GM23338 (cell line): ENCODE measurements around the gene FBXW11. TPM values are rescaled to one million over a fixed set of nuclear protein-coding genes. Genes with fewer than 3 reads are reported as not detected.
"Not testable (repeated sequence)": the region's sequence is repeated elsewhere in the genome, so short reads cannot be mapped to it uniquely, and the experiment has no call there.

Experiments used
- ATAC-seq: fragments of 200-7000 bp; cut with Tn5 transposase; 3 replicates; pipeline ENCODE4 v1.9.1; 2020
- DNase-seq: peaks from one replicate; pipeline ENCODE4 v3.0.0-alpha.2; 2015; ENCODE audit warnings: low spot score
- H2AFZ ChIP-seq: fragments of 200-600 bp; sonication (generic); 2 replicates; pipeline ENCODE4 v1.8.0; 2016; ENCODE audit warnings: antibody characterized with exemption, mild to moderate bottlenecking, moderate library complexity
- H3F3A ChIP-seq: fragments of 200-600 bp; sonication (generic); replicated peaks from 2 replicates; pipeline ENCODE4 v1.8.0; 2017; ENCODE audit warnings: antibody characterized with exemption, mixed run types, low read depth
- H3K27ac ChIP-seq: fragments of 200-600 bp; sonication (generic); 2 replicates; pipeline ENCODE4 v1.6.1; 2016; ENCODE audit warnings: low read depth
- H3K27me3 ChIP-seq: fragments of 200-600 bp; sonication (generic); 2 replicates; pipeline ENCODE4 v1.8.0; 2016; ENCODE audit warnings: mild to moderate bottlenecking, mixed run types, moderate library complexity; ENCODE audit not compliant: insufficient read depth
- H3K36me3 ChIP-seq: fragments of 200-600 bp; sonication (generic); 2 replicates; pipeline ENCODE4 v1.8.0; 2016; ENCODE audit warnings: mild to moderate bottlenecking; ENCODE audit not compliant: insufficient read depth
- H3K4me1 ChIP-seq: fragments of 200-600 bp; sonication (generic); 2 replicates; pipeline ENCODE4 v1.8.0; 2016; ENCODE audit warnings: mild to moderate bottlenecking, moderate library complexity; ENCODE audit not compliant: insufficient read depth
- H3K4me2 ChIP-seq: fragments of 200-600 bp; sonication (generic); 2 replicates; pipeline ENCODE4 v1.7.1; 2017; ENCODE audit warnings: mixed run types
- H3K4me3 ChIP-seq: fragments of 200-600 bp; sonication (generic); 2 replicates; pipeline ENCODE4 v1.6.1; 2016; ENCODE audit warnings: mixed run types
- H3K79me2 ChIP-seq: fragments of 200-600 bp; sonication (generic); replicated peaks from 2 replicates; pipeline ENCODE4 v1.8.0; 2017; ENCODE audit warnings: mild to moderate bottlenecking; ENCODE audit not compliant: insufficient read depth
- H3K9me2 ChIP-seq: fragments of 200-600 bp; sonication (generic); 2 replicates; pipeline ENCODE4 v1.8.0; 2017; ENCODE audit not compliant: insufficient read depth
- H4K20me1 ChIP-seq: fragments of 200-600 bp; sonication (generic); replicated peaks from 2 replicates; pipeline ENCODE4 v1.8.0; 2017; ENCODE audit warnings: mild to moderate bottlenecking; ENCODE audit not compliant: insufficient read depth
- H3K27ac Mint-ChIP-seq: 2 replicates; pipeline ENCODE4 v1.8.0; 2020; ENCODE audit warnings: inconsistent platforms, mild to moderate bottlenecking, moderate library complexity, mixed read lengths
- H3K27me3 Mint-ChIP-seq: 3 replicates; pipeline ENCODE4 v1.8.0; 2022; ENCODE audit warnings: low read depth, mild to moderate bottlenecking, moderate library complexity, mixed read lengths, inconsistent platforms; ENCODE audit not compliant: insufficient read depth, poor library complexity
- H3K36me3 Mint-ChIP-seq: 3 replicates; pipeline ENCODE4 v1.8.0; 2021; ENCODE audit warnings: low read depth, mild to moderate bottlenecking, inconsistent platforms, moderate library complexity, mixed read lengths
- H3K4me1 Mint-ChIP-seq: 3 replicates; pipeline ENCODE4 v1.8.0; 2020; ENCODE audit warnings: mild to moderate bottlenecking, inconsistent platforms, mixed read lengths
- H3K4me3 Mint-ChIP-seq: 3 replicates; pipeline ENCODE4 v1.8.0; 2021; ENCODE audit warnings: moderate library complexity, mild to moderate bottlenecking, inconsistent platforms, mixed read lengths
- H3K9me3 Mint-ChIP-seq: 3 replicates; pipeline ENCODE4 v1.8.0; 2020; ENCODE audit warnings: moderate library complexity, mild to moderate bottlenecking, inconsistent platforms, mixed read lengths
- CREB1 ChIP-seq: fragments of 250-450 bp; sonication (Bioruptor Pico); IDR thresholded peaks from 2 replicates; pipeline ENCODE4 v1.5.0; 2020; ENCODE audit warnings: low read depth, mild to moderate bottlenecking, moderate library complexity
- EZH2 ChIP-seq: fragments of 200-600 bp; sonication (generic); IDR thresholded peaks from one replicate; pipeline ENCODE4 v1.8.0; 2017; ENCODE audit warnings: antibody characterized with exemption, mild to moderate bottlenecking, low read depth; ENCODE audit not compliant: unreplicated experiment
- EZH2phosphoT487 ChIP-seq: fragments of 200-600 bp; sonication (generic); IDR thresholded peaks from one replicate; pipeline ENCODE4 v1.8.1; 2018; ENCODE audit warnings: antibody characterized with exemption; ENCODE audit not compliant: unreplicated experiment
- JUNB ChIP-seq: IDR thresholded peaks from one replicate; pipeline ENCODE4 v1.6.1; 2016; ENCODE audit warnings: antibody characterized with exemption; ENCODE audit not compliant: unreplicated experiment
- NANOG ChIP-seq: IDR thresholded peaks from 2 replicates; pipeline ENCODE4 v1.6.1; 2016; ENCODE audit warnings: antibody characterized with exemption, borderline replicate concordance
- POLR2AphosphoS5 ChIP-seq: IDR thresholded peaks from 2 replicates; pipeline ENCODE4 v1.6.1; 2016; ENCODE audit warnings: antibody characterized with exemption, low read depth
- STAT1 ChIP-seq: IDR thresholded peaks from one replicate; pipeline ENCODE4 v1.6.1; 2016; ENCODE audit warnings: antibody characterized with exemption; ENCODE audit not compliant: unreplicated experiment
- ZNF114 ChIP-seq: fragments of 250-450 bp; sonication (Bioruptor Pico); IDR thresholded peaks from 2 replicates; pipeline ENCODE4 v1.5.0; 2020; ENCODE audit warnings: mild to moderate bottlenecking, moderate library complexity
- ZNF331 ChIP-seq: fragments of 250-450 bp; sonication (Bioruptor Pico); IDR thresholded peaks from 2 replicates; pipeline ENCODE4 v1.5.0; 2020; ENCODE audit warnings: low read depth, mild to moderate bottlenecking, moderate library complexity
- polyA plus RNA-seq: library from polyadenylated mRNA; unstranded; fragments of >200 nt; fragmentation: Nextera tagmentation; extraction: Ambion mirVana; gene quantifications from 2 replicates; pipeline ENCODE4 v1.2.1, GENCODE V29; 2016
- total RNA-seq: library from RNA; depleted of rRNA; stranded (reverse); fragments of >200 nt; shearing (Covaris generic); gene quantifications from 2 replicates; pipeline ENCODE4 v1.2.3, GENCODE V29; 2014
- TF ChIP-seq, protein P1 (sequence below), 2 experiments: fragments of 200-600 bp in 1 of 2; sonication (generic) in 1 of 2; conservative IDR thresholded peaks; 2 replicates each; pipeline versions ENCODE4 v1.5.1 to v1.6.1; 2016 to 2017; ENCODE audit warnings: antibody characterized with exemption in 2 of 2, low read depth in 2 of 2, mild to moderate bottlenecking in 2 of 2, moderate library complexity in 1 of 2
- TF ChIP-seq, protein P2 (sequence below): fragments of 250-450 bp; sonication (Bioruptor Pico); IDR thresholded peaks from 2 replicates; pipeline ENCODE4 v1.5.0; 2020; ENCODE audit warnings: mild to moderate bottlenecking, moderate library complexity
- TF ChIP-seq, protein P3 (sequence below): IDR thresholded peaks from 2 replicates; pipeline ENCODE4 v1.6.1; 2016; ENCODE audit warnings: antibody characterized with exemption

The FBXW11 gene
- total and polyA plus RNA-seq, 2 experiments from 2014 or later = 45.0 to 88.0 TPM

DNA sequence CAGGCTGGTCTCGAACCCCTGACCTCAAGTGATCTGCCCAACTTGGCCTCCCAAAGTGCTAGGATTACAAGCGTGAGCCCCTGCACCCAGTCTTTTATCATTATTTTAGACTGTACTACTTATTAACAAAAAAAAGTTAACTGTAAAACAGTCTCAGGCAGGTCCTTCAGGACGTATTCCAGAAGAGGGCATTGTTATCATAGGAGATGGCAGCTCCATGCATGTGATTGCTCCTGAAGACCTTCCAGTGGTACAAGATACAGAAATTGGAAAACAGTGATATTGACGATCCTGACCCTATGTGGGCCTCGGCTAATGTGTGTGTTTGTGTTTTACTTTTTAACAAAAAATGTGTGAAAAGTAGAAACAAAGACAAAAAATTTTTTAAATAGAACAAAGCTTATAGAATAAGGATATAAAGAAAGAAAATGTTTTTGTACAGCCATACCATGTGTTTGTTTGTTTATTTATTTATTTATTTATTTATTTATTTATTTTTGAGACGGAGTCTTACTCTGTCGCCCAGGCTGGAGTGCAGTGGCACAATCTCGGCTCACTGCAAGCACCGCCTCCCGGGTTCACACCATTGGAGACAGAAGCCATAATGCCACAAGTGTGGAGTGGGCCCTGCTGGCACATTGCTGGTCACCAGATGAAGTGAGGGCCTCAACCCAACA is 13.8 kb upstream of the FBXW11 start:
- H3K36me3 Mint-ChIP-seq, H3K4me2 ChIP-seq, H3K36me3 ChIP-seq, H3K79me2 ChIP-seq, H3K27ac ChIP-seq, H3K27ac Mint-ChIP-seq, H3K4me1 Mint-ChIP-seq, H3K4me3 ChIP-seq, DNase-seq, H4K20me1 ChIP-seq, ATAC-seq, H3K27me3 Mint-ChIP-seq, H3K27me3 ChIP-seq, H3F3A ChIP-seq, H3K4me3 Mint-ChIP-seq, H3K4me1 ChIP-seq, H2AFZ ChIP-seq, H3K9me2 ChIP-seq, H3K9me3 Mint-ChIP-seq: not testable (repeated sequence)
- TF ChIP-seq, protein P1, sequence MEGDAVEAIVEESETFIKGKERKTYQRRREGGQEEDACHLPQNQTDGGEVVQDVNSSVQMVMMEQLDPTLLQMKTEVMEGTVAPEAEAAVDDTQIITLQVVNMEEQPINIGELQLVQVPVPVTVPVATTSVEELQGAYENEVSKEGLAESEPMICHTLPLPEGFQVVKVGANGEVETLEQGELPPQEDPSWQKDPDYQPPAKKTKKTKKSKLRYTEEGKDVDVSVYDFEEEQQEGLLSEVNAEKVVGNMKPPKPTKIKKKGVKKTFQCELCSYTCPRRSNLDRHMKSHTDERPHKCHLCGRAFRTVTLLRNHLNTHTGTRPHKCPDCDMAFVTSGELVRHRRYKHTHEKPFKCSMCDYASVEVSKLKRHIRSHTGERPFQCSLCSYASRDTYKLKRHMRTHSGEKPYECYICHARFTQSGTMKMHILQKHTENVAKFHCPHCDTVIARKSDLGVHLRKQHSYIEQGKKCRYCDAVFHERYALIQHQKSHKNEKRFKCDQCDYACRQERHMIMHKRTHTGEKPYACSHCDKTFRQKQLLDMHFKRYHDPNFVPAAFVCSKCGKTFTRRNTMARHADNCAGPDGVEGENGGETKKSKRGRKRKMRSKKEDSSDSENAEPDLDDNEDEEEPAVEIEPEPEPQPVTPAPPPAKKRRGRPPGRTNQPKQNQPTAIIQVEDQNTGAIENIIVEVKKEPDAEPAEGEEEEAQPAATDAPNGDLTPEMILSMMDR (conservative IDR thresholded peaks at IDR 0.05; ENCODE audit: low read depth in 2 of 2) = peak in 1 of 2 experiments; percentile 25; a peak in 1 of 4 replicates

DNA sequence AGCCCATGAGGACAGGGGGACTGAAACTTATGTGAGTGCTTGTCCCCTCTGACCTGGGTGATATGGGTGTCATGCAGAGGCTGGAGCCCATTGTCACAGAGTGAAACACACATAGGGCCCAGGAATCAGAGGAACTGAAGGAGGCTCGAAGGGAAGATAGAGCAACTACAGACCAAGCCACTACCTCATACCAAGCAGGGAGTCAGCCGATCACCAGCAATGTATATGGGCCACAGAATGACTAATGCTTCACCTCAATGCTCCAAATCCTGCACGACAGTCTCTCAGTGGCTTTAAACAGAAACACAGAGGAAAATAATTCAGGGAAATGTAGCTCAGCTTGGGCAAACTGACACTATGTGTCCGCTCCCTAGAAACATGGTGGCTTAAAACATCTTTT is 8.9 kb upstream of the FBXW11 start:
- no peaks in the 10 kb centered on the region for H3K79me2 ChIP-seq
- H3K4me3 ChIP-seq = no peak overlapping the region
- Mint-ChIP-seq H3K4me3 (no peak overlapping the region), H3K27me3 (peaks cover 4% of the 10 kb centered on the region), H3K27ac (0 out of 2 replicates have a peak overlapping the region, but pooled peaks have one; percentile 18), H3K36me3 (no peaks in the 10 kb centered on the region), H3K4me1 (peaks cover 1% of the 10 kb centered on the region), H3K9me3 (no peaks in the 10 kb centered on the region)
- H3K4me1 ChIP-seq = no peaks in the 10 kb centered on the region
- H3K9me2 ChIP-seq = no peaks in the 10 kb centered on the region
- H4K20me1 ChIP-seq = no peaks in the 10 kb centered on the region
- no peak overlapping the region for H2AFZ ChIP-seq
- H3K36me3 ChIP-seq = no peaks in the 10 kb centered on the region
- no peaks in the 10 kb centered on the region for H3K27me3 ChIP-seq
- DNase-seq = no peak
- no peaks in the 10 kb centered on the region for H3F3A ChIP-seq
- no peak for ATAC-seq
- no peak overlapping the region for H3K4me2 ChIP-seq
- no peak overlapping the region for H3K27ac ChIP-seq
- TF ChIP-seq, protein P2, sequence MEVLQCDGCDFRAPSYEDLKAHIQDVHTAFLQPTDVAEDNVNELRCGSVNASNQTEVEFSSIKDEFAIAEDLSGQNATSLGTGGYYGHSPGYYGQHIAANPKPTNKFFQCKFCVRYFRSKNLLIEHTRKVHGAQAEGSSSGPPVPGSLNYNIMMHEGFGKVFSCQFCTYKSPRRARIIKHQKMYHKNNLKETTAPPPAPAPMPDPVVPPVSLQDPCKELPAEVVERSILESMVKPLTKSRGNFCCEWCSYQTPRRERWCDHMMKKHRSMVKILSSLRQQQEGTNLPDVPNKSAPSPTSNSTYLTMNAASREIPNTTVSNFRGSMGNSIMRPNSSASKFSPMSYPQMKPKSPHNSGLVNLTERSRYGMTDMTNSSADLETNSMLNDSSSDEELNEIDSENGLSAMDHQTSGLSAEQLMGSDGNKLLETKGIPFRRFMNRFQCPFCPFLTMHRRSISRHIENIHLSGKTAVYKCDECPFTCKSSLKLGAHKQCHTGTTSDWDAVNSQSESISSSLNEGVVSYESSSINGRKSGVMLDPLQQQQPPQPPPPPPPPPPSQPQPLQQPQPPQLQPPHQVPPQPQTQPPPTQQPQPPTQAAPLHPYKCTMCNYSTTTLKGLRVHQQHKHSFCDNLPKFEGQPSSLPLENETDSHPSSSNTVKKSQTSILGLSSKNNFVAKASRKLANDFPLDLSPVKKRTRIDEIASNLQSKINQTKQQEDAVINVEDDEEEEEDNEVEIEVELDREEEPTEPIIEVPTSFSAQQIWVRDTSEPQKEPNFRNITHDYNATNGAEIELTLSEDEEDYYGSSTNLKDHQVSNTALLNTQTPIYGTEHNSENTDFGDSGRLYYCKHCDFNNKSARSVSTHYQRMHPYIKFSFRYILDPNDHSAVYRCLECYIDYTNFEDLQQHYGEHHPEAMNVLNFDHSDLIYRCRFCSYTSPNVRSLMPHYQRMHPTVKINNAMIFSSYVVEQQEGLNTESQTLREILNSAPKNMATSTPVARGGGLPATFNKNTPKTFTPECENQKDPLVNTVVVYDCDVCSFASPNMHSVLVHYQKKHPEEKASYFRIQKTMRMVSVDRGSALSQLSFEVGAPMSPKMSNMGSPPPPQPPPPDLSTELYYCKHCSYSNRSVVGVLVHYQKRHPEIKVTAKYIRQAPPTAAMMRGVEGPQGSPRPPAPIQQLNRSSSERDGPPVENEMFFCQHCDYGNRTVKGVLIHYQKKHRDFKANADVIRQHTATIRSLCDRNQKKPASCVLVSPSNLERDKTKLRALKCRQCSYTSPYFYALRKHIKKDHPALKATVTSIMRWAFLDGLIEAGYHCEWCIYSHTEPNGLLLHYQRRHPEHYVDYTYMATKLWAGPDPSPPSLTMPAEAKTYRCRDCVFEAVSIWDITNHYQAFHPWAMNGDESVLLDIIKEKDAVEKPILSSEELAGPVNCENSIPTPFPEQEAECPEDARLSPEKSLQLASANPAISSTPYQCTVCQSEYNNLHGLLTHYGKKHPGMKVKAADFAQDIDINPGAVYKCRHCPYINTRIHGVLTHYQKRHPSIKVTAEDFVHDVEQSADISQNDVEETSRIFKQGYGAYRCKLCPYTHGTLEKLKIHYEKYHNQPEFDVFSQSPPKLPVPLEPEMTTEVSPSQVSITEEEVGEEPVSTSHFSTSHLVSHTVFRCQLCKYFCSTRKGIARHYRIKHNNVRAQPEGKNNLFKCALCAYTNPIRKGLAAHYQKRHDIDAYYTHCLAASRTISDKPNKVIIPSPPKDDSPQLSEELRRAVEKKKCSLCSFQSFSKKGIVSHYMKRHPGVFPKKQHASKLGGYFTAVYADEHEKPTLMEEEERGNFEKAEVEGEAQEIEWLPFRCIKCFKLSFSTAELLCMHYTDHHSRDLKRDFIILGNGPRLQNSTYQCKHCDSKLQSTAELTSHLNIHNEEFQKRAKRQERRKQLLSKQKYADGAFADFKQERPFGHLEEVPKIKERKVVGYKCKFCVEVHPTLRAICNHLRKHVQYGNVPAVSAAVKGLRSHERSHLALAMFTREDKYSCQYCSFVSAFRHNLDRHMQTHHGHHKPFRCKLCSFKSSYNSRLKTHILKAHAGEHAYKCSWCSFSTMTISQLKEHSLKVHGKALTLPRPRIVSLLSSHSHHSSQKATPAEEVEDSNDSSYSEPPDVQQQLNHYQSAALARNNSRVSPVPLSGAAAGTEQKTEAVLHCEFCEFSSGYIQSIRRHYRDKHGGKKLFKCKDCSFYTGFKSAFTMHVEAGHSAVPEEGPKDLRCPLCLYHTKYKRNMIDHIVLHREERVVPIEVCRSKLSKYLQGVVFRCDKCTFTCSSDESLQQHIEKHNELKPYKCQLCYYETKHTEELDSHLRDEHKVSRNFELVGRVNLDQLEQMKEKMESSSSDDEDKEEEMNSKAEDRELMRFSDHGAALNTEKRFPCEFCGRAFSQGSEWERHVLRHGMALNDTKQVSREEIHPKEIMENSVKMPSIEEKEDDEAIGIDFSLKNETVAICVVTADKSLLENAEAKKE = no peak
- TF ChIP-seq ZNF114 (CRISPR knock-in tag) (no peak), EZH2phosphoT487 (no peak), EZH2 (no peak), POLR2AphosphoS5 (no peak), JUNB (no peak), CREB1 (CRISPR knock-in tag) (no peak), ZNF331 (no peak), STAT1 (no peak), NANOG (no peak)
- TF ChIP-seq, protein P3, sequence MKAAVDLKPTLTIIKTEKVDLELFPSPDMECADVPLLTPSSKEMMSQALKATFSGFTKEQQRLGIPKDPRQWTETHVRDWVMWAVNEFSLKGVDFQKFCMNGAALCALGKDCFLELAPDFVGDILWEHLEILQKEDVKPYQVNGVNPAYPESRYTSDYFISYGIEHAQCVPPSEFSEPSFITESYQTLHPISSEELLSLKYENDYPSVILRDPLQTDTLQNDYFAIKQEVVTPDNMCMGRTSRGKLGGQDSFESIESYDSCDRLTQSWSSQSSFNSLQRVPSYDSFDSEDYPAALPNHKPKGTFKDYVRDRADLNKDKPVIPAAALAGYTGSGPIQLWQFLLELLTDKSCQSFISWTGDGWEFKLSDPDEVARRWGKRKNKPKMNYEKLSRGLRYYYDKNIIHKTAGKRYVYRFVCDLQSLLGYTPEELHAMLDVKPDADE = no peak
